GM12864 (cell line): ENCODE results near the gene UNC79.
"Not testable (repeated sequence)": the region's sequence is repeated elsewhere in the genome, so short reads cannot be mapped to it uniquely, and the experiment has no call there.

ENCODE experiments used
- DNase-seq: peaks from one replicate; pipeline ENCODE4 v3.0.0-alpha.2; 2011; ENCODE audit warnings: low read depth
- H3K4me3 ChIP-seq: 2 replicates; pipeline ENCODE4 v1.5.1; 2011; ENCODE audit warnings: mild to moderate bottlenecking, low read depth, low read length, control low read depth
- TF ChIP-seq, protein P1 (sequence below): IDR thresholded peaks from 2 replicates; pipeline ENCODE4 v1.5.1; 2011; ENCODE audit warnings: low read depth, mild to moderate bottlenecking, moderate library complexity, low read length, control low read depth, inconsistent platforms; ENCODE audit errors: missing control alignments

Gene UNC79

DNA sequence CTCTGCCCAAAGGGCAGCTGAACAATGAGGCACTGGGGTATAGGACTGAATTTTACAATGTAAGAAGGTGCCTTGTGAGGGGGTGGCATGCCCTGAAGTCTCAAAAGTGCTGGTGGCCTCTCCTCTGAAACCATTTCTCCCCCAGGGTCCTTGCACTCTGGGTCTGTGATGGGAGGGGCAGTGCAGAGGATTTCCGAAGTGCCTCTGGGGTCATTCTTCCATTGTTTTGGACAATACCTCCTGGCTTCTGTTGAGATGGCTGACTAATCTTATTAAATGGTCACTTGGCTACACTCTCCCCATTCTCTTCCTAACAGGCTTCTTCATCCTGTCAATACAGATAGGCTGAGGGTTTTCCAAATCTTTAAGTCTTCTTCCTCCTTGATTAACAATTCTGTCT lies 59.3 kb downstream of the UNC79 start:
- no peak overlapping the region for H3K4me3 ChIP-seq
- TF ChIP-seq, protein P1, sequence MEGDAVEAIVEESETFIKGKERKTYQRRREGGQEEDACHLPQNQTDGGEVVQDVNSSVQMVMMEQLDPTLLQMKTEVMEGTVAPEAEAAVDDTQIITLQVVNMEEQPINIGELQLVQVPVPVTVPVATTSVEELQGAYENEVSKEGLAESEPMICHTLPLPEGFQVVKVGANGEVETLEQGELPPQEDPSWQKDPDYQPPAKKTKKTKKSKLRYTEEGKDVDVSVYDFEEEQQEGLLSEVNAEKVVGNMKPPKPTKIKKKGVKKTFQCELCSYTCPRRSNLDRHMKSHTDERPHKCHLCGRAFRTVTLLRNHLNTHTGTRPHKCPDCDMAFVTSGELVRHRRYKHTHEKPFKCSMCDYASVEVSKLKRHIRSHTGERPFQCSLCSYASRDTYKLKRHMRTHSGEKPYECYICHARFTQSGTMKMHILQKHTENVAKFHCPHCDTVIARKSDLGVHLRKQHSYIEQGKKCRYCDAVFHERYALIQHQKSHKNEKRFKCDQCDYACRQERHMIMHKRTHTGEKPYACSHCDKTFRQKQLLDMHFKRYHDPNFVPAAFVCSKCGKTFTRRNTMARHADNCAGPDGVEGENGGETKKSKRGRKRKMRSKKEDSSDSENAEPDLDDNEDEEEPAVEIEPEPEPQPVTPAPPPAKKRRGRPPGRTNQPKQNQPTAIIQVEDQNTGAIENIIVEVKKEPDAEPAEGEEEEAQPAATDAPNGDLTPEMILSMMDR = no peak
- no peak for DNase-seq

DNA sequence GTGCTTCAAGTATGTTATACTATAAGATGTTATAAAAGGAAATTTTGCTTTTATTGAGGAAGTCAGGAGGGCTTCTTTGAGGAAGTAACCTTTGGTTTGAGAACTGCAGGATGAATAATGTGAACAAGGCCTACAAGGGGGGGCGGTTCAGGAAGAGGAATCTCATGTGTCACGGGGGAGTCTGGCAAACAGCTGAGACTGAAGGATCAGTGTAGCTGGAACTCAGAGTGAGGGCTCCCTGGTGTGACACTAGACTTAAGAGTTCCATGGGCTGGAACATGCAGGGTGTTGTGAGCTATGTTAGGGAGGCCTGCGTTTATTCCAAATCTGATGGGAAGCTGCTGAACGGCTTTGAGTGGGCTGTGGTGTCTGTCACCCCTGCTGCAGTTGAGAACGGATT lies 62.3 kb downstream of the UNC79 start:
- H3K4me3 ChIP-seq = no peak overlapping the region
- TF ChIP-seq, protein P1 = no peak
- no peak for DNase-seq

DNA sequence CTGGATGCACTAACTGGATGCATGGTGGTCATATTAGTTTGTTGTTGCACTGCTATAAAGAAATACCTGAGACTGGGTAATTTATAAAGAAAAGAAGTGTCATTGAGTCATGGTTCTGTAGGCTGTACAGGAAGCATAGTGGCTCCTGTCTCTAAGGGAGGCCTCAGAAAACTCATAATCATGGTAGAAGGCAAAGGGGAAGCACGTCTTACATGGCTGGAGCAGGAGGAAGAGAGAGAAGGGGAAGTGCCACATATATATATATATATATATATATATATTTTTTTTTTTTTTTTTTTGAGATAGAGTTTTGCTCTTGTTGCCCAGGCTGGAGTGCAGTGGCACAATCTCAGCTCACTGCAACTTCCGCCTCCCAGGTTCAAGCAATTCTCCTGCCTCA lies 62.9 kb downstream of the UNC79 start:
- DNase-seq, H3K4me3 ChIP-seq: not testable (repeated sequence)

DNA sequence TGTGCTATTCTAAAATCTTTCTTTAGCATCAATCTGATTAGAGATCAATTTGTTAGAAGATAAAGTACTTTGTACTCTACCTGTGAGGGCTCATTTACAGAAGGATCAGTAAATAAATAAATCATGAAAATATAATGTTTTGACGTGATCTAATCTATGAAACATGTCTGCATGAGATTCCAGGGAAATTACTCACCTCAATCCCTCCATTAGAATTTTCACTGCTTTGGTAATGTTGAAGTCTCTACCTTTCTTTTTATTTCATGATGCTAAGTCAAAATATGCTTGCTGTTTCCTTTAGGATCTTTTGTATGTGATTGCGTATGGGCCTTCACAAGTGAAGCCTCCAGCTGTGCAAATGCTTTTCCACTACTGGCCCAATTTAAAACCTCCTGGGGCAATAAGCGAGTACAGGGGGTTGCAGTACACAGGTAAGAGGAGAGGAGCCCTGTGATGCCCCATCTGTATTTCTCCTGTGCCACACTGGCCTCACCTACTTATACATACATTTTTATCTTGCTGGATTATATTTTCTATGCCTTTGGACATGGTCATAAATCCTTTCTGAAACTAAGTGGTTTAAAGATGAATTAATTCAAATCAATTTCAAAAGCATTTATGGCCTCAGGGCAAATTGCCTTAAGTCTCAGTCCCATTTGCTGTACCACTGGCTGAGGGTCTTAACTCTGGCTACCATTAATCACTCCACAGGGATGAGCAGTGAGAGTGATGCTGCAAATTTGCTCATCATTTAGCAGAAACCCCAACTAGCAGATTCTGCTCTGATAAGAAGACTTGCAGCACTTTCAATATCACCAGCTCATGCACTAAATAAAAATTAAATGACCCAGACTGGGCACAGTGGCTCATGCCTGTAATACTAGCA lies 66.4 kb downstream of the UNC79 start:
- no peak for DNase-seq
- TF ChIP-seq, protein P1 = no peak
- H3K4me3 ChIP-seq = no peak overlapping the region

DNA sequence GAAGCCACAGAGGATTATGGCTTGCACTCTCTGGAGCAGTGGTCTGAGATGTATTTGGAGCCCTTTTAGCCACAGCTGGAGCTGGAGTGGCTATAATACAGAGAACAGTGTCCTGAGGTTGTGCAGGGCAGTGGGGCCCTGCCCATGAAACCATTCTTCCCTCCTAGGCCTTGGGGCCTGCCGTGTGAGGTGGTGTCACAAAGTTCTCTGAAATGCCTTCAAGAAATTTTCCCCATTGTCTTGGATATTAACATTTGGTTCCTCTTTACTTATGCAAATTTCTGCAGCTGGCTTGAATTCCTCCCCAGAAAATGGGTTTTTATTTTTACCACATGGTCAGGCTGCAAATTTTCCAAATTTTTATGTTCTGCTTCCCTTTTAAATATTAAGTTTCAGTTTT lies 79.3 kb downstream of the UNC79 start:
- no peak overlapping the region for H3K4me3 ChIP-seq
- no peak for DNase-seq
- TF ChIP-seq, protein P1 = no peak

DNA sequence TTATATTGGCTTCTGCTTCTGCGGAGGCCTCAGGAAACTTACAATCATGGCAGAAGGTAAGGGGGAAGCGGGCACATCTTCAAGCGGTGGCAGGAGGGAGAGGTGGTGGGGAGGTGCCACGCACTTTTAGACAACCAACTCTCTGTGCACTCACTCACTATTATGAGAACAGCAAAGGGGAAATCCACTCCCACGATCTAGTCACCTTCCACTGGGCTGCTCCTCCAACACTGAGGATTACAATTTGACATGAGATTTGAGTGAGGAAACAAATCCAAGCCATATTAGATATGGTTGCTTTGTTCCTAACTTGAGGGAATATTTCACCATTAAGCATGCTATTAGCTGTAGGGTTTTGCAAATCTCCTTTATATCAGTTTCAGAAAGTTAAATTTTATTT lies 80.3 kb downstream of the UNC79 start:
- DNase-seq = no peak
- H3K4me3 ChIP-seq = no peak overlapping the region
- TF ChIP-seq, protein P1 = no peak

DNA sequence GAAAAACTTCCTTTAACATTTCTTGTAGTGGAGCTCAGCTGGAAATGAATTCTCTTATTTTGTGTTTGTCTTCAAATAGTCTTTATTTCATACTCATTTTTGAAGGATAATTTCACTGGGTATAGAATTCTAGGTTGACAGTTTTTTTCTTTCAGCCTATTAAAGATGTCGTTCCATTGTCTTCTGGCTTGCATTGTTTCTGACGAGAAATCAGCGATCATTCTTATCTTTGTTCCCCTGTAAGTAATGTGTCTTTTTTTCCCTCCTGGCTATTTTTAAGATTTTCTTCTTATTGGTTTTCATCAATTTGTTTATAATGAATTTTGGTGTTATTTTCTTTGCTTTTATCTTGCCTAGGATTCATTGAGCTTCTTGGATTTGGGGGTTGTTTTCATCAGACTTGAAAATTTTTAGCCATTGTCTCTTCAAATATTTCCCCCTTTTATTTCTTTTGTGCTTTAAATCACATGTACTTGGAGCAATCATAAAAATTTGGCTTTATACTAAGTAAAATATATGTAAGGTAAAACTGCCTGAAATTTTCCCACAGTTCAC lies 89.4 kb downstream of the UNC79 start:
- TF ChIP-seq, protein P1 = no peak
- no peak overlapping the region for H3K4me3 ChIP-seq
- DNase-seq = no peak
